ENCODE results near the gene LGALS9C. TPM values are rescaled to one million over a fixed set of nuclear protein-coding genes. Genes with fewer than 3 reads are reported as not detected.
"Not testable (repeated sequence)": the region's sequence is repeated elsewhere in the genome, so short reads cannot be mapped to it uniquely, and the experiment has no call there.

The LGALS9C gene
- total RNA-seq, 4 donors from 2014 or later: 0.30 to 0.76 (median 0.30) TPM; not detected in 1

- H3K4me3 ChIP-seq (ENCODE audit: low read depth, poor library complexity, severe bottlenecking); intact Hi-C loops (cut with DNase I; ENCODE audit: low total_unique reads): not testable (repeated sequence)
- peak in 1 of 2 donors; percentile 82 for DNase-seq (ENCODE audit: low spot score in 2 of 2)
- 39 to 40% methylated on average over 2 to 10 of the region's 10 CpGs for WGBS, 2 donors
Measured at GRCh38 chr17:18468472-18469171, 8.0 kb upstream of the LGALS9C start.

- intact Hi-C loops (cut with DNase I; ENCODE audit: low total_unique reads); H3K4me3 ChIP-seq (ENCODE audit: low read depth, poor library complexity, severe bottlenecking): not testable (repeated sequence)
- peak in 1 of 2 donors; percentile 31 for DNase-seq (ENCODE audit: low spot score in 2 of 2)
- 85% methylated on average over 1 to 2 of the region's 2 CpGs for WGBS, 2 donors
Measured at GRCh38 chr17:18469837-18470236, 6.8 kb upstream of the LGALS9C start.

- DNase-seq (ENCODE audit: low spot score in 2 of 2): peak in 1 of 2 donors; percentile 15
- intact Hi-C loops (cut with DNase I; ENCODE audit: low total_unique reads); H3K4me3 ChIP-seq (ENCODE audit: low read depth, poor library complexity, severe bottlenecking): not testable (repeated sequence)
- WGBS, 2 donors: 82% methylated on average over 2 of the region's 11 CpGs; no CpG with 5 or more reads in 1 of the 2 donors
Measured at GRCh38 chr17:18470345-18470930, 6.2 kb upstream of the LGALS9C start.

DNA sequence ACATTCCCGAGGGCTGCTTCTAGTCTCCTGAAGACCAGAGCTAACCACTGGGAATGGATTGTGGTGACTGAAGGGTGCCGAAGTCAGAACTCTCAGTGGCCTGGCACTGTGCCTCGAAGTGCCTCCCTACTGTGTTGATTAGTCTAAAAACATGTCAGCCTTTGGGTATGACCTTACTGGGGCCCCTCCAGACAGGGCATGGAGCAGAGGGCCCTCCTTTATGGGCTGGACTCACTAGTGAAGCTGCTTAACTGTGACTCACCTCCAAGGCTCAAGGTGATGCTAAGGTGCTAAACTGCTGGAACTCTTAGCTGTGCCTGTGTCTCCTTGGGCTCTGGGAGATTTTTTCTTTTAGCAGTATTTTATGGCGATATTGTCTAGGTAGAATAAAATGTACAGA is 2.6 kb upstream of the LGALS9C start:
- intact Hi-C loops (cut with DNase I; ENCODE audit: low total_unique reads); DNase-seq (ENCODE audit: low spot score in 2 of 2); H3K4me3 ChIP-seq (ENCODE audit: low read depth, poor library complexity, severe bottlenecking): not testable (repeated sequence)
- WGBS, 2 donors: 70 to 86% methylated on average over 2 to 3 of the region's 4 CpGs

- WGBS, 2 donors: 61 to 62% methylated on average over 2 to 4 of the region's 7 CpGs
- intact Hi-C loops (cut with DNase I; ENCODE audit: low total_unique reads); H3K4me3 ChIP-seq (ENCODE audit: low read depth, poor library complexity, severe bottlenecking): not testable (repeated sequence)
- peak in 1 of 2 donors; percentile 10 for DNase-seq (ENCODE audit: low spot score in 2 of 2)
Measured at GRCh38 chr17:18474754-18475153, 1.8 kb upstream of the LGALS9C start.

- 85% methylated on average over 2 of the region's 5 CpGs; no CpG with 5 or more reads in 1 of the 2 donors for WGBS, 2 donors
- DNase-seq (ENCODE audit: low spot score in 2 of 2): peak in 1 of 2 donors; percentile 17
- H3K4me3 ChIP-seq (ENCODE audit: low read depth, poor library complexity, severe bottlenecking); intact Hi-C loops (cut with DNase I; ENCODE audit: low total_unique reads): not testable (repeated sequence)
Measured at GRCh38 chr17:18477367-18477766, 778 bp downstream of the LGALS9C start.

DNA sequence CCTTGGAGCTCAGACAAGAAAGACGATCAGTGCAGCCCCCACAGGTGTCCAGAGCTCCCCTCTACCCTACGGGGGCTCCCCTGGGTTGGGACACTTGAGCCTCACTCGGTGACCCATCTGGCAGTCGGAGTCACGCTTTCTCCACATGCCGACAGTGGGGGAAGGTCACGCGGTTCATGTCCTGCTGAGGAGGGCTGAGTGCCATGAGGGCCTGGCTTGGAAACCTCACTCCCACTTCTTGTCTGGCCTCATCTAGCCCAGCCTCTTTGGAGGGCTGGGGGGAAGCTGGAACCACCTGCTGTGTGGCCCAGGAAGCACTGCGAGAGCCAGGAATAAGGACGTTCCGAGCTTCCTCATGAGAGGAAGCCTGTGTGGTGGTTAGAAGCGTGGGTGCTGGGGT is 1.8 kb downstream of the LGALS9C start:
- WGBS, 2 donors: 60% methylated on average over 2 of the region's 12 CpGs; no CpG with 5 or more reads in 1 of the 2 donors
- DNase-seq (ENCODE audit: low spot score in 2 of 2): peak in 1 of 2 donors; percentile 39

GRCh38 chr17:18478977-18479595 is 2.5 kb downstream of the LGALS9C start:
- WGBS, 2 donors: no CpG with 5 or more reads among the region's 10 CpGs

More for the DNA sequence above, 1.8 kb downstream of the LGALS9C start:
- intact Hi-C loops (cut with DNase I; ENCODE audit: low total_unique reads); H3K4me3 ChIP-seq (ENCODE audit: low read depth, poor library complexity, severe bottlenecking): not testable (repeated sequence)

DNA sequence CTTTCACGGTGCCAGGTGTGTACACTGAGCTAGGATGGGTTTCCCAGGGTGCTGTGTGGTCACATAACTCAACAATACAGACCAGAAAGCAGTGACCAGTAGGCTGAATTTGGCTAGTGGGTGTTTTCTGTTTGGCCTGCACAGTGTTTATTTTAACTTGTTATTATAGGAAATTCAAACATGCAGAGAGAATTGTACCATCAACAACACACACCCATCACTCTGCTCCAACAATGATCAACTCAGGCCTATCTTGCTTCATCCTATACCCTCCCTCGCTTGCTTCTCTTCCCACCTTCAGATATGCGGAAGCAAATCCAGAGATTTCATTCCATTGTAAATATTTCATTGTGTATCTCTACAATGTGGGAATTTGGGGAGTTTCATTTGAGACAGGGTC is 5.2 kb downstream of the LGALS9C start:
- H3K4me3 ChIP-seq (ENCODE audit: low read depth, poor library complexity, severe bottlenecking); intact Hi-C loops (cut with DNase I; ENCODE audit: low total_unique reads): not testable (repeated sequence)
- 95 to 100% methylated on average over 1 to 2 of the region's 3 CpGs for WGBS, 2 donors
- DNase-seq (ENCODE audit: low spot score in 2 of 2): peak in 1 of 2 donors; percentile 2

More at GRCh38 chr17:18478977-18479595, 2.5 kb downstream of the LGALS9C start:
- intact Hi-C loops (cut with DNase I; ENCODE audit: low total_unique reads); H3K4me3 ChIP-seq (ENCODE audit: low read depth, poor library complexity, severe bottlenecking): not testable (repeated sequence)
- DNase-seq (ENCODE audit: low spot score in 2 of 2): peak in 1 of 2 donors; percentile 48

GRCh38 chr17:18485936-18486464 is 9.4 kb downstream of the LGALS9C start:
- DNase-seq (ENCODE audit: low spot score in 2 of 2): not testable (repeated sequence)

DNA sequence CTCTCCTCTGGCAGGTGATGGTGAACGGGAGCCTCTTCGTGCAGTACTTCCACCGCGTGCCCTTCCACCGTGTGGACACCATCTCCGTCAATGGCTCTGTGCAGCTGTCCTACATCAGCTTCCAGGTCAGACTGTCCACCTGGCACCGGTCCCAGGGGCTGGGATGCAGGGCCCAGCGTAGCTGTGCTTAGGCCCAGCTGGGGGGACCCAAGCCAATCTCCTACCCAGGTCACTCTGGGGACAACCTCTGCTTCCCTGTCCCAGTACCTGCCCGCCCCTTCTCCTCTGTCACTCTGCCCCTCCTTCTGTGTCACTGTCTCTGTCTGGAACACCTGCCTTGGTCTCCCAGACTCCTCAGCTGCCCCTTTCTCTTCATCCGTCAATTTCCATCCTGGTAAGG is 11.0 kb downstream of the LGALS9C start:
- intact Hi-C loops (cut with DNase I; ENCODE audit: low total_unique reads); DNase-seq (ENCODE audit: low spot score in 2 of 2); H3K4me3 ChIP-seq (ENCODE audit: low read depth, poor library complexity, severe bottlenecking): not testable (repeated sequence)
- WGBS, 2 donors: 95 to 97% methylated on average over 5 to 6 of the region's 10 CpGs

More at GRCh38 chr17:18485936-18486464, 9.4 kb downstream of the LGALS9C start:
- WGBS, 2 donors: 63 to 70% methylated on average over 4 to 5 of the region's 10 CpGs
- intact Hi-C loops (cut with DNase I; ENCODE audit: low total_unique reads); H3K4me3 ChIP-seq (ENCODE audit: low read depth, poor library complexity, severe bottlenecking): not testable (repeated sequence)

GRCh38 chr17:18488622-18489021 is 12.0 kb downstream of the LGALS9C start:
- DNase-seq (ENCODE audit: low spot score in 2 of 2); H3K4me3 ChIP-seq (ENCODE audit: low read depth, poor library complexity, severe bottlenecking); intact Hi-C loops (cut with DNase I; ENCODE audit: low total_unique reads): not testable (repeated sequence)
- 86% methylated on average over 4 of the region's 15 CpGs; no CpG with 5 or more reads in 1 of the 2 donors for WGBS, 2 donors

DNA sequence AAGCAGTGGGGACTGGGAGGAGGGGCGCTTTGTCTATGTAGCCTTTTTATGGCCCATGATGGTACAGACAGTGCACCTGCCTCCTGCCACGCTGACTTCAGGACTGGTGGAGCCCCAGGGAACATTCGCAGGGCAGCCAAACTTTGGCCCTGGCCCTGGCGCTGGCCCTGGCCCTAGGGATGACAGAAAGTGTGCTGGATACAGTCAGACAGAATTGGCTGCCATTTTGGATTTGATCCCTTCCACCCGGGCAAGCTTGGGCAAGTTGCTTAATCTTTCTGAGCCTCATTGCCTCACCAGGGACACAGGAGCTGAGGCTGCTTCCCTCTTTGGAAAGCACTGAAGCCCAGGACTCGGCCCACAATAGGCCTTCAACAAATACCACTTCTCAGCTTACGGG is 13.4 kb downstream of the LGALS9C start:
- no CpG with 5 or more reads among the region's 7 CpGs for WGBS, 2 donors
- DNase-seq (ENCODE audit: low spot score in 2 of 2); intact Hi-C loops (cut with DNase I; ENCODE audit: low total_unique reads); H3K4me3 ChIP-seq (ENCODE audit: low read depth, poor library complexity, severe bottlenecking): not testable (repeated sequence)

- intact Hi-C loops (cut with DNase I; ENCODE audit: low total_unique reads); DNase-seq (ENCODE audit: low spot score in 2 of 2); H3K4me3 ChIP-seq (ENCODE audit: low read depth, poor library complexity, severe bottlenecking): not testable (repeated sequence)
- WGBS, 2 donors: 66 to 100% methylated on average over 1 to 20 of the region's 23 CpGs
Measured at GRCh38 chr17:18492712-18493480, 16.3 kb downstream of the LGALS9C start.
